ENCODE data around the gene LYL1. TPM values are rescaled to one million over a fixed set of nuclear protein-coding genes. Genes with fewer than 3 reads are reported as not detected.
A peak's percentile ranks its signal among the peaks of the same experiment; 100 is the strongest.

Gene LYL1
- total RNA-seq, 1 donor = 0.36 TPM

- Histone ChIP-seq H3K4me1 (ENCODE audit: insufficient read depth, low read length) (peaks cover 11% of the 10 kb centered on the region), H2AFZ (ENCODE audit: low read length) (no peak overlapping the region), H3K9me3 (ENCODE audit: low read depth, low read length) (no peaks in the 10 kb centered on the region), H3K36me3 (ENCODE audit: insufficient read depth, low read length) (peaks cover 14% of the 10 kb centered on the region), H3K27ac (ENCODE audit: low read depth, low read length) (no peak overlapping the region), H3K4me3 (ENCODE audit: insufficient read depth, low read length) (peak overlapping the region; percentile 19), H3K79me2 (ENCODE audit: insufficient read depth, low read length) (no peaks in the 10 kb centered on the region), H4K20me1 (ENCODE audit: insufficient read depth, low read length) (peaks cover 17% of the 10 kb centered on the region), H3K27me3 (ENCODE audit: insufficient read depth, low read length) (no peaks in the 10 kb centered on the region), H3K4me2 (ENCODE audit: insufficient read depth, low read length) (peak overlapping the region; percentile 51)
- TF ChIP-seq, protein P1, sequence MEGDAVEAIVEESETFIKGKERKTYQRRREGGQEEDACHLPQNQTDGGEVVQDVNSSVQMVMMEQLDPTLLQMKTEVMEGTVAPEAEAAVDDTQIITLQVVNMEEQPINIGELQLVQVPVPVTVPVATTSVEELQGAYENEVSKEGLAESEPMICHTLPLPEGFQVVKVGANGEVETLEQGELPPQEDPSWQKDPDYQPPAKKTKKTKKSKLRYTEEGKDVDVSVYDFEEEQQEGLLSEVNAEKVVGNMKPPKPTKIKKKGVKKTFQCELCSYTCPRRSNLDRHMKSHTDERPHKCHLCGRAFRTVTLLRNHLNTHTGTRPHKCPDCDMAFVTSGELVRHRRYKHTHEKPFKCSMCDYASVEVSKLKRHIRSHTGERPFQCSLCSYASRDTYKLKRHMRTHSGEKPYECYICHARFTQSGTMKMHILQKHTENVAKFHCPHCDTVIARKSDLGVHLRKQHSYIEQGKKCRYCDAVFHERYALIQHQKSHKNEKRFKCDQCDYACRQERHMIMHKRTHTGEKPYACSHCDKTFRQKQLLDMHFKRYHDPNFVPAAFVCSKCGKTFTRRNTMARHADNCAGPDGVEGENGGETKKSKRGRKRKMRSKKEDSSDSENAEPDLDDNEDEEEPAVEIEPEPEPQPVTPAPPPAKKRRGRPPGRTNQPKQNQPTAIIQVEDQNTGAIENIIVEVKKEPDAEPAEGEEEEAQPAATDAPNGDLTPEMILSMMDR (IDR thresholded peaks at IDR 0.05; ENCODE audit: extremely low read depth, low read depth, low read length) = no peak
- peak; percentile 98 for DNase-seq (ENCODE audit: insufficient read length, low spot score, missing footprints)
Measured at GRCh38 chr19:13098277-13099072, 4.2 kb downstream of the LYL1 start.

DNA sequence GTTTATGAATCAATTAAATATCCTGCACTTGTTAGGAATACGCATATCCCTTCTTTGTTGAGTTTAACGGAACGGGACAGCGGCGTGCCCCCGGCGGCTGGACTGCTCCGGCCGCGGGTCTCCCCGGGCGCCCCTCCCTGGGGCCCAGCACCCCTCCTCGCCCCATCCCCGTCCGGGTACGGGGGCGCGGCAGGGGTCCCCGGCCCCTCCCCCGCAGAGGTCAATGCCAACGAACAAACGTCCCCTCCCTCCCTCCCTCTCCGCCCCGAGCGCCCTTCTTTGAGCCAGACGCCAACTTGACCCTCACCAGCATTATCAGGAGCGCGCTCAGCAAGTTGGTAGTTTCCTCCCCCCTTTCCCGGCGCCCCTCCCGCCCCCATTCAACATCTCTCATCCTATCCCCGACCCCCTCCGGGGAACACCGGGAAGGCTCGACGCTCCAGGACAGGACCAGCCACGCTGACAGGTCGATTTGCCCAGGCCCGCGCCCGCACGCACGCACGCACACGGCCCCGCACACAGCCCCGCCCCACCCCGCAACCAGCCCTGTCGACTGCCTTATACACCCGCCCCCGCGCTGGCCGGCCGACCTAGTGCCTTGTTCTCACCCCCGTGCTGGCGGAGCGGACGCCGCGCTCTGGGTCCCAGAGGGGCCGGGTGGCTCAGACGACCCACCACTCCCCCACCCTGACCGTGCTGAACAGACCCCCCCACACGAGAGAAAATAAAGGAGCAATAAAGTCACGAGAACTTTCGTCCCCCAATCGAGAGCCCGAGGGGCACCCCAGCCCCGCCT lies 5.0 kb downstream of the LYL1 start:
- Histone ChIP-seq H3K27ac (ENCODE audit: low read depth, low read length) (no peak overlapping the region), H2AFZ (ENCODE audit: low read length) (no peak overlapping the region), H3K27me3 (ENCODE audit: insufficient read depth, low read length) (no peaks in the 10 kb centered on the region), H3K4me3 (ENCODE audit: insufficient read depth, low read length) (no peak overlapping the region), H3K36me3 (ENCODE audit: insufficient read depth, low read length) (peaks cover 16% of the 10 kb centered on the region), H3K4me2 (ENCODE audit: insufficient read depth, low read length) (peak overlapping the region; percentile 28), H3K4me1 (ENCODE audit: insufficient read depth, low read length) (peaks cover 12% of the 10 kb centered on the region), H3K9me3 (ENCODE audit: low read depth, low read length) (no peaks in the 10 kb centered on the region), H4K20me1 (ENCODE audit: insufficient read depth, low read length) (peaks cover 21% of the 10 kb centered on the region), H3K79me2 (ENCODE audit: insufficient read depth, low read length) (no peaks in the 10 kb centered on the region)
- TF ChIP-seq, protein P1 (IDR thresholded peaks at IDR 0.05; ENCODE audit: extremely low read depth, low read depth, low read length) = no peak
- peak; percentile 97 for DNase-seq (ENCODE audit: insufficient read length, low spot score, missing footprints)

DNA sequence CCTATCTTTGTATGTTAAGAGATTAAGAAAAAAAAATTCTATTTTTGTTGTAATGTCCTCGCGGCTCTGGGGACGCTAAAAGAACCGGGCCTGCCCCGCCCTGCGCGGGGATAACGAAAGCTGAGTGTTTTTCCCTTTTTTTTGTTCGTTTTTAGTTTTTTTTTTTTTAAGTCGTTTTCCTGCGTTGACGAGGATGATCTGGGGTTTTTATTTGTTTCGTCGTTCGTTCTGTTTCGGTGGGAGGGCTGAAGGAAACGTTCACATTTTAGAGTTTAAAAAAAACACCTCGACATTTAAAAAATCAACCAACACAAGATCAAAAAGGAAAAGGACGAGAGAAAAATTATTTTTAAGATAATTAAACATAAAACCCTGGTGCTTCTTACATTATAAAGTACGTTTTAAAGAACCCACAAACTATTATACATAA lies 5.6 kb downstream of the LYL1 start:
- Histone ChIP-seq H3K36me3 (ENCODE audit: insufficient read depth, low read length) (peaks cover 16% of the 10 kb centered on the region), H3K4me1 (ENCODE audit: insufficient read depth, low read length) (peaks cover 6% of the 10 kb centered on the region), H3K4me2 (ENCODE audit: insufficient read depth, low read length) (no peak overlapping the region), H3K4me3 (ENCODE audit: insufficient read depth, low read length) (no peak overlapping the region), H3K27me3 (ENCODE audit: insufficient read depth, low read length) (no peaks in the 10 kb centered on the region), H2AFZ (ENCODE audit: low read length) (no peak overlapping the region), H4K20me1 (ENCODE audit: insufficient read depth, low read length) (peaks cover 21% of the 10 kb centered on the region), H3K27ac (ENCODE audit: low read depth, low read length) (no peak overlapping the region), H3K9me3 (ENCODE audit: low read depth, low read length) (no peaks in the 10 kb centered on the region), H3K79me2 (ENCODE audit: insufficient read depth, low read length) (no peaks in the 10 kb centered on the region)
- TF ChIP-seq, protein P1 (IDR thresholded peaks at IDR 0.05; ENCODE audit: extremely low read depth, low read depth, low read length) = no peak
- peak; percentile 78 for DNase-seq (ENCODE audit: insufficient read length, low spot score, missing footprints)
